OCI-LY1 (cell line): ENCODE results near the gene ROBO1.

Experiments
- CTCF ChIP-seq: fragments of 200-600 bp; sonication (generic), shearing (Covaris generic); IDR thresholded peaks from 2 replicates; pipeline ENCODE4 v1.5.1; 2017; ENCODE audit warnings: mild to moderate bottlenecking, antibody characterized with exemption, low read length, moderate library complexity, mixed read lengths
- EZH2 ChIP-seq: fragments of 200-600 bp; sonication (generic), shearing (Covaris generic); IDR thresholded peaks from 2 replicates; pipeline ENCODE4 v1.8.0; 2017; ENCODE audit warnings: borderline replicate concordance, mixed run types, mild to moderate bottlenecking, antibody characterized with exemption, low read length, moderate library complexity, mixed read lengths

- TF ChIP-seq EZH2 (no peak), CTCF (no peak)
Measured at GRCh38 chr3:78906930-78907329, 860.9 kb downstream of the ROBO1 start.
